GM19238 (cell line): ENCODE results near the gene MARCKSL1.
"Not testable (repeated sequence)": the region's sequence is repeated elsewhere in the genome, so short reads cannot be mapped to it uniquely, and the experiment has no call there.

ENCODE experiments used
- DNase-seq: peaks from one replicate; pipeline ENCODE4 v3.0.0; 2011; ENCODE audit warnings: low spot score; ENCODE audit not compliant: insufficient read length

Gene MARCKSL1

GRCh38 chr1:32291145-32291707, 44.8 kb downstream of the MARCKSL1 start:
- DNase-seq: no peak

GRCh38 chr1:32289256-32289655, 46.8 kb downstream of the MARCKSL1 start:
- DNase-seq: no peak

GRCh38 chr1:32286763-32287162, 49.3 kb downstream of the MARCKSL1 start:
- DNase-seq: no peak

- no peak for DNase-seq
These were observed 50.4 kb downstream of the MARCKSL1 start for GRCh38 chr1:32285658-32286057.

- not testable (repeated sequence) for DNase-seq
These were observed 51.3 kb downstream of the MARCKSL1 start for GRCh38 chr1:32284777-32285176.
